Gastroesophageal sphincter (tissue), 3 donors: ENCODE measurements around the gene PTPRS.

Source experiments
- POLR2A ChIP-seq, 2 donors: fragments of 450-650 bp; IDR thresholded peaks; one replicate each; pipeline ENCODE4 v1.6.1; 2017; ENCODE audit warnings: antibody characterized with exemption in 2 of 2, mild to moderate bottlenecking in 2 of 2, moderate library complexity in 1 of 2
- POLR2AphosphoS5 ChIP-seq: sonication (generic); formaldehyde crosslinking; IDR thresholded peaks from one replicate; pipeline ENCODE4 v1.6.1; 2017; ENCODE audit warnings: antibody characterized with exemption
- TF ChIP-seq, protein P1 (sequence below), 4 experiments: fragments of 200-600 bp in 2 of 4; fragments of 450-650 bp in 2 of 4; sonication (generic) in 1 of 4; IDR thresholded peaks; one replicate each; pipeline ENCODE4 v1.5.1; 2017 to 2019; ENCODE audit warnings: antibody characterized with exemption in 4 of 4, mild to moderate bottlenecking in 2 of 4, moderate library complexity in 2 of 4

DNA sequence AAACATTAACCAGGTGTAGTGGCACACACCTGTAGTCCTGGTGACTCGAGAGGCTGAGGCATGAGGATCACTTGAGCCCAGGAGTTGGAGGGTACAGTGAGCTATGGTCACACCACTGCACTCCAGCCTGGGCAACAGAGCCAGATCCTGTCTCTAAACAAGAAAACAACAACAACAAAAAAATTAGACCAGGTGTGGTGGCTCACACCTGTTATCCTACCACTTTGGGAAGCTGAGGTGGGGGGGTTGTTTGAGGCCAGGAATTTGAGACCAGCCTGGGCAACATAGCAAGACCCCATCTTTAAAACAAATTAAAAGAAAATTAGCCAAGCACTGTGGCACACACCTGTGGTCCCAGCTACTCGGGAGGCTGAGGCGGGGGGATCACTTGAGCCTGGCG lies 20.8 kb upstream of the PTPRS start:
- TF ChIP-seq, protein P1, sequence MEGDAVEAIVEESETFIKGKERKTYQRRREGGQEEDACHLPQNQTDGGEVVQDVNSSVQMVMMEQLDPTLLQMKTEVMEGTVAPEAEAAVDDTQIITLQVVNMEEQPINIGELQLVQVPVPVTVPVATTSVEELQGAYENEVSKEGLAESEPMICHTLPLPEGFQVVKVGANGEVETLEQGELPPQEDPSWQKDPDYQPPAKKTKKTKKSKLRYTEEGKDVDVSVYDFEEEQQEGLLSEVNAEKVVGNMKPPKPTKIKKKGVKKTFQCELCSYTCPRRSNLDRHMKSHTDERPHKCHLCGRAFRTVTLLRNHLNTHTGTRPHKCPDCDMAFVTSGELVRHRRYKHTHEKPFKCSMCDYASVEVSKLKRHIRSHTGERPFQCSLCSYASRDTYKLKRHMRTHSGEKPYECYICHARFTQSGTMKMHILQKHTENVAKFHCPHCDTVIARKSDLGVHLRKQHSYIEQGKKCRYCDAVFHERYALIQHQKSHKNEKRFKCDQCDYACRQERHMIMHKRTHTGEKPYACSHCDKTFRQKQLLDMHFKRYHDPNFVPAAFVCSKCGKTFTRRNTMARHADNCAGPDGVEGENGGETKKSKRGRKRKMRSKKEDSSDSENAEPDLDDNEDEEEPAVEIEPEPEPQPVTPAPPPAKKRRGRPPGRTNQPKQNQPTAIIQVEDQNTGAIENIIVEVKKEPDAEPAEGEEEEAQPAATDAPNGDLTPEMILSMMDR (IDR thresholded peaks at IDR 0.05), result no peak
- TF ChIP-seq POLR2AphosphoS5, result no peak
- TF ChIP-seq POLR2A (IDR thresholded peaks at IDR 0.05), result no peak
